Stimulated activated CD8-positive, alpha-beta memory T cell treated with anti-CD3 and anti-CD28 coated beads, Interleukin-7, amount 100 ng/mL, for 24 hours (primary cell): Measurements from ENCODE around the gene CEP295NL.
"Not testable (repeated sequence)": the region's sequence is repeated elsewhere in the genome, so short reads cannot be mapped to it uniquely, and the experiment has no call there.

Experiments used
- DNase-seq: peaks from one replicate; pipeline ENCODE4 v3.0.0-alpha.2; 2020; ENCODE audit warnings: low read depth

Gene CEP295NL, protein sequence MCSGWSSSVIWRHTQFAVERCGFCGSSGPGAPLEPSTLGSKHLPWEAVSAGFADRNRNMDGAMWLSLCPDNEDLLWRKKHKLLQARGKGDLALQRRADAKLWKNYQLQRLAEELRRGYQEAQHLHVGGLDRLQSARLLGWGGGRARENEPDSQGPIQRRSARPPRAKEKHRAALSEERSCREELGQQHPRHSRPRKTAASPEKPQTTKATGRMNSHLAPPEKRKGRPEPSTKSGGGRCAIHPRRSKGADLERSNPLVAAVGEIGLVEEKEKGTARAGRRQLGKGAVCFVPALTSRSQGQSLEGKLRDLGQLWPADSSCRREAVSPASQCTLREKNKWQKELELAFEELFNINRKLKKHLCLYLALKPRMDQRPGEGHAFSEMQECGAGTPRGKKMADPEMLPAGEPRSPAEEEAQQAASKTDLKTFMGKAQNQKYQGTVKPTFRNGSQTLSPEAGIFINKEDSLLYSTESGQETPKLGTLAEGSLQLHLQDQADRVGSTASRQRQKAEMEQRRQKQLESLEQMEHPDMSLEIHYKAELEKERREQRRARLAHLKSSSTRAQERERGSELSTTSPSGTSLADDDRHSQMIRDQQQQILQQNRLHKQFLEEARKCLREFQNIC

DNA sequence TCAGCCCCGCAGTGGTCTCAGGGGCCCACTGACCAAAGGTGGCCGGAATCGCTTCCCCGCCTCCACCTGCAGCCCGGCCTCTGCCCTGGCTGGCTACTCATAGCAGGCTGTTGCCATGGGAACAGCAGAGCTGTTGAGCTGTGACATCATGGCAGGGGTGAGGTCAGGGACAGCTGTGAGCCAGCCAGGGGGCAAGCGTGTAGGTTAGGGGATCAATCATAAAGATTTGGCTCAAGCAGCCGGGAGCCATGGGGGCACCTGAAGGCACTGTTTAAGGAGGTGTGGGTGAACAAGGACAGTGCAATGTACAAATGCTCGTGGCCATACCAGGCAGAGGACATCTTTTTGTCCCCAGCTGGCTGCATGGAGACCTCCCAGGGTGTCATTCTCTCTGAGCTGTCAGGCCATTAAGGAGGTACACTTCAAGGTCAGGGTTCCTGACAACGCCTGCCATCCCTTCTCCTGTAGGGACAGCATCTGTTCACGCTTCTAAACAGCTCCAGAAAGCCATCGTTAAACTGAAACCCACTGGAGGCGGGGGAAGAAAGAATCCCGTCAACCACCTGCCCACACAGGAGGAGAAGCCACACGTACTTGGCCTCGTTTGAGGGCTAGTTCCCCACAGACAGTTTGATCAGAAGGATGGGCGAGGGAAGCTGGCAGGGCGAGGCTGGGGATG is at the start of gene CEP295NL:
TSS of gene CEP295NL (minus strand) at position 101 of the 679 bp plus-strand sequence. CDS start 1,373 bp downstream, outside the sequence.
- DNase-seq: no peak

DNA sequence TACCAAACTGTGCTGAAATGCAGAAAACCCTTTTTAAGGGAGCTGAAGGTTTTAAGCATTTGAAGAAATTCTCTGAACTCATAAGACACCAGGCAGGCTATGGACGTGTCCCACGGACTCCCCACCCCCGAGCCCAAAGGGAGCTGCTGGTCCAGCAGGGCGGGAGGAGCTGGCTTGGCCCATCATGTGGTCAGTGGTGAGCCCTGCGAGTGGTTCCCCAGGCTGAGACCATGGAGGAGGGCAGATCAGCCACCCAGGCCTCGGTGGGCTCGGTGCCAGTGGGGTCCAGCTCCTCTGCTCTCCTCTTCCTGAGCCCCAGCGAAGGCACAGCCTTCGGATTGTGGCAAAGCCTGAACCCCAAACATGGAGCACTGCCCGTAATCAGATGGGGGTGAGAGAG is 49.7 kb upstream of the CEP295NL start:
- DNase-seq: no peak

DNA sequence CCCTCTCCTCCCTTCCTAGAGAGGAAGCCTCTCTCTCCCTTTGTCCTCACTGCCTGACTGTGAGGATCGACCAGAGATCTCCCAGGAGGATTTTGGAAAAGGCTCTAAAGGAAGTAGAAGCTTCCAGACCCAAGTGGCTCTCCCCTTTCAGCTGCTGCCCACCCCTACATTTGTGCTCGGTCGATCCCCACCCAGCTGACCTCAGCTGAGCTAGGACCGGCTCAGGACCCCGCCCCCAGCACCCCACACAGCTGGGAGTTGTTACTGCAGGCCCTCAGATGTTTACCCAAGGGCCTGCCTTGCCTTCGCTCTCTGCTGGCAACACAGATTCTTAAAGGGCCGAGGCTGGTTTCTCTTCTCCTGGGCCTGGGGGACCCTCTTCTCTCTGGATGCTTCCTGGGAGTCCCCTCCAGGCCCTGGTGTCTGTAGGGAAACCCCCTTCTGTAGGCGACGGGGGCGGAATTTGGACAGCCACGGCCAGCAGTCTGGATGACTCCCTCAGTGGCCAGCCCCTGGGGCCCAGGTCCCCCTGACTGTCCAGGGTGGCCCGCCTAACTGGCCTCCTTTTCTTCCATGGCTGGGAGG is 49.1 kb upstream of the CEP295NL start:
- DNase-seq: no peak

DNA sequence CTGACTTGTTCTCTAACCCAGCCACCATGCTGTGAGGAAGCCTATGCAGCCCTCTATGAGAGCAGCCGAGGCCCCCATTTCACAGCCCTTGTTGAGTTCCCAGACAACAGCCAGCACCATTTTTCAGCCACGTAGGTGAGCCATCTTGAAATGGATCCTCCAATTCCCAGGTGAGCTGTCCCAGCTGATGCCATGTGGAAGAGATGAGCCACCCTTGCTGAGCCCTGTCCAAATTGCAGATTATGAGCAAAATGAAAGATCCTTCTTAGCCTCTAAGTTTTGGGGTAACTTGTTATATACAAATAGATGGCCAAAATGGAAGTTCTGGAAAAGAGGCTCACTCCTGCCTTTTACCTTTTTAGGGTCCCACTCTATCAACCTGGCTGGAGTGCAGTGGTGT is 47.9 kb upstream of the CEP295NL start:
- DNase-seq: no peak

DNA sequence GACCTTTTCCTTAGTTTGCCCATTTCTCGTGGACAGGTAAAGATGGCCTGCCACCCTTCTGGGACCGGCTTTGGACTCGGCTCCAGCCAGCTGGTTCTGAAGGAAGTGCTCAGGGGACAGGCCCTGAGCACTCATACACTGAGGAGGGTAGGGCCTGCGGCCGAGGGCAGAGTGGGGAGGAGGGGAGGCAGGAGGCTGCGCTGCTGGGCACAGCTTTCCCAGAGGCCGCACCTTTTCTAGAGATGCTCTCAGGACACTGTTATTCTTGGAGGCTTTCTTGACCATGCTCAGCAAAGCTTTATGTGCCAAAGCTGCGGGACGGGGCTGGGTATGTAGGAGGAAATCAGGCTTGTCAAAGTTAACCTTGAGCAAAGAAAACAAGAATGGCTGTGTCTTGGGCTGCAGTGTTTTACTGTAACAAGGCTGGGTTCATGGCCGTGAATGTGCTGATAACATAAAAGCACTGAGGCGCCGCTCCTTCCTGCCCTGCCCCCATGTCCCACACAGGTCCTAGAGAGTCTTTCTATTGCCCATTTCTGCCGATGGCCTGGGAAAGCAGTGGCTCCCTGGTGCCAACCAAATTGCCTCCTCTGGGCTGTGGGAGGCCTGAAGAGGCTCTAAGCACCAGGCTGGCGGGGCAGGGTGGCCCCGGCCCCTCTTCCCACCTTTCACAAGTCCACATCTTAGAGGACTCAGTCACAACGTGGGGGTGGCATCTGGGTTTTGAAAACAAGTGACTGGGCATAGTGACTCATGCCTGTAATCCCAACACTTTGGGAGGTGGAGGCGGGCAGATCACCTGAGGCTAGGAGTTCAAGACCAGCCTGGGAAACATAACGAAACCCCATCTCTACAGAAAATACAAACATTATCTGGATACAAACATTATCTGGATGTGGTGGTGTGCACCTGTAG is 44.5 kb upstream of the CEP295NL start:
- no peak for DNase-seq

DNA sequence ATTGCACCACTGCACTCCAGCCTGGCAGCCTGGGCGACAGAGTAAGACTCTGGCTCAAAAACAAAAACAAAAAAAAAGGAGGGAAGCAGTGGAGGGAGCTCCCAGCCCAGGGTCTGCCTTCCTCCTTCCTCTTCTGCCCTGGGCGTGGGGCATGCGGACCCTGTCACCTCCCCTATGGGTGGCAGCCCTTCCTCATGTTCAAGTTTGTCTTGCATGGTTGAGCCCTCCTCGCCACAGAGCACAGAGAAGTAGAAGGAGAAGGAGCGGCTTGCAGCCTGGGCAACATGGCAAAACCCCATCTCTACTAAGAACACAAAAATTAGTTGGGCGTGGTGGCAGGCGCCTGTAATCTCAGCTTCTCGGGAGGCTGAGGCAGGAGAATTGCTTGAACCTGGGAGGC is 43.6 kb upstream of the CEP295NL start:
- no peak for DNase-seq

DNA sequence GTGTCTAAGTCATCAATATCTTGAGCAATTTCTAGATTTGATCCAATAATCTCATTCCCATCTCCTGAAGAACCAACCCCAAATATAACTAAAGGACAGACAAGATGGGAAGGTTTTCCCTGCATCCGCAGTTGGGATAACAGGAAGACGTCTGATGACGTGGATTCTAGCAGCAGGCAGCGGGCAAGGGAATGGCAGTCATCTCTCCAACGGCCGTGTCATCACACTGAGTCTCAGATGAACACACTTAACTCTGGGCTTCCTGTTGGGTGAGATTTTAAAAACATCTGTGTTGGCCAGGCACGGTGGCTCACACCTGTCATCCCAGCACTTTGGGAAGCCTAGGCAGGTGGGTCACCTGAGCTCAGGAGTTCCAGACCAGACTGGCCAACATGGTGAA is 43.1 kb upstream of the CEP295NL start:
- no peak for DNase-seq

DNA sequence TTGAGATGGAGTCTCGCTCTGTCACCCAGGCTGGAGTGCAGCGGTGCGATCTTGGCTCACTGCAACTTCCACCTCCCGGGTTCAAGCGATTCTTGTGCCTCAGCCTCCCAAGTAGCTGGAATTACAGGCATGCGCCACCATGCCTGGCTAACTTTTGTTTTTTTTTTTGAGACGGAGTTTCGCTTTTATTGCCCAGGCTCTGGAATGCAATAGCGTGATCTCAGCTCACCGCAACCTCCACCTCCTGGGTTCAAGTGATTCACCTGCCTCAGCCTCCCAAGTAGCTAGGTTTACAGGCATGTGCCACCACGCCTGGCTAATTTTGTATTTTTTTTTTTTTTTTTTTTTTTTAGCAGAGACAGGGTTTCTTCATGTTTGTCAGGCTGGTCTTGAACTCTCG is 42.5 kb upstream of the CEP295NL start:
- DNase-seq: not testable (repeated sequence)

DNA sequence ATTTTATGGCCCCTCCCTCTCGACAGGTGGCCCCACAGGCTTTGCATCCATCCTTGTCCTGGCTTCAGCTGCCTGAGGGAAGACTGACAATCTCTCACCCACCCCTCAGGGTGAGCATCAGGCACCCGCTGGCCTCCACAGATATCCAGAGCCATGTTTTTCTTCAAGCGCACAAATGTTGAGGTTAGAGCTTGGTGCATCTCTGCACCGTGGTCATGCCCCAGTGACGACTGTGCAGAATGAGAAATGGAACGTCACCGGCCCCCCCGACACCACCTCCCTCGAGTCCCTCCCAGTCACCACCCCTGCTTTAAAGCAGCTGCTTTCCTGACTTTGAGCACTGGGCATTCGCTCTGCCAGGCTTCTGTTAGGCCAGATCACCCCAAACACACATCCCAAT is 42.0 kb upstream of the CEP295NL start:
- DNase-seq: no peak

DNA sequence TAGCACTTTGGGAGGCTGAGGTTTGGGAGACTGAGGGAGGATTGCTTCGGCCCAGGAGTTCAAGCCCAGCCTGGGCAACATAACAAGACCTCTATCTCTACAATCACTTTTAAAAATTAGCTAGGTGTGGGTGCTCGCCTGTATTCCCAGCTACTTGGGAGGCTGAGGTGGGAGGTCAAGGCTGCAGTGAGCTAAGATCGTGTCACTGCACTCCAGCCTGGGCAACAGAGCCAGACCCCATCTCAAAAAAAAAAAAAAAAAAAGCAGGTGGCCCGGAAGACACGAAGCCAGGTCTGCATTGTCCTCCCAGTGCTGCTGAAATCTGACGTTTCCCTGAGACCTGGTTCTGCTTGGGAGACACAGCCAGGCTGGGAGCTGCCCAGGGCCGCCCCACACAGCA is 41.0 kb upstream of the CEP295NL start:
- DNase-seq: no peak

DNA sequence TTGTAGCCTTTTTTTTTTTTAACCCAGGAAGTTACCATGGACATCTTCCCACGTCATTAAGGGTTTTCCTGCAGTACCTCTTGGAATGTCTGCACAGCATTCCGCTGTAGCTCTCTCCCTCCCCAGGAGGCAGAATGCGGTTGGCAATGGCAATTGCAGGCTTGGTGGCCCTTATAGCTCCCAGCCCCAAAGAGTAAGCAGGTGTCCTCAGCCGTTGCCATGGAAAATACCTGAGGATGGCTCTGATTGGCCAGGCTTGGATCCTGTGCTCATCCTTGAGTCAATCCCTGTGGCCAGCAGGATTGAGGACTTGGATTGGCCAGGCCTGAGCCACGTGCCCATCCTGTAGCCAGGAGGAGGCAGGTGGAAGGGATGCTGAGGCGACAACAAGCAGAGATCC is 37.7 kb upstream of the CEP295NL start:
- DNase-seq: no peak

DNA sequence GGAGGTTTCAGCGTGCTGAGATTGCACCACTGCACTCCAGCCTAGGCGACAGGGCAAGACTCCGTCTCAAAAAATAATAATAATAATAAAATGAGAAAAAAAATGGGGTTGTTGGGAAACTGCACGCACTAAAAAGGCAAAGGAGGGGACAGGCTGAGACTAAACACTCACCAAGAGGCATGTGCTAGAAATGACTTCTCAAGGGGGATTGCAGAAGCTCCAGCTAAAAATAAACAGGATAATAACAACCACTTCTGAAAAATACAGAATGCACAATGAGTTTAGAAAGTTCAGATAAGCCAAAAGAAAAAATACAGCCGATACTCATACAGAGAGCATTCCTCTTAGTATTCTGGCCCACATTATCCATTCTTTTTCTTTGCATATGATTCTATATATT is 37.3 kb upstream of the CEP295NL start:
- no peak for DNase-seq

DNA sequence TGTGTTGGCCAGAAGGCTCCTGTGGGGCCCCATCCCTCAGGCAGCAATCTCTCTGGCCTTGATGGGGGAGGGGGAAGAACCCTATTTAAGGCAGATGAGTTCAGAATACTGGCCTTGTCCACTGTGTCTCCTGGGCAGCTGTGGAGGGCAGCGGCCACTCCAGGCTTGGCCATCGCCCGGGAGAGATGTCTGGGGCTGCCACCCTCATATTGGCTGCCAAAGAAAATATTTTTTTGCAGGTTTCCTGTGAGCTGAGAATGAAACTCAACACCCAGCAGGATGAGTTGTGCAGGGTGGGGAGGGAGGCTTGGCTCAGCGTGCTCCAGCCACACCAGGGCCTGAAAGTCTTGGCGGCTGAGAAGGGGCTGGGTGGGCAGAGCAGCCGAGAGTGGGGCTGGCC is 36.6 kb upstream of the CEP295NL start:
- DNase-seq: no peak

DNA sequence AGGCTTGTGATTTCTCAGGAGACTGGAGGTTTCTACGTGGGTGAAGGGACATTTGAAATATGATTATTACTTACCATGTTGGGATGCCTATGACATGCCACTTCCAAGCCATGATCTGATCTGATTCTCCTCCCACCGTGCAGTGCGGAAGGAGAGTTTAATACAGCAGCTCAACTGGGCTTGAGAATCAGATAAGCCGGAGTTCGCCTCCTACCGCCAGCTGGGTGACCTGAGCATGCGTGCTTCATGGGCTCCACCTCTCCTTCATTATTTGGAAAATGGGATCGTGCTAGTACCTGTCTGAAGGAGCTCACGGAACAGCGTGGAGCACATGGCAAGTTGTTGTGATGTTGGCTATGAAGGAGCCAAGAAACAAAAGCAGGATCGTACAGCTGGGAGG is 34.6 kb upstream of the CEP295NL start:
- DNase-seq: no peak

DNA sequence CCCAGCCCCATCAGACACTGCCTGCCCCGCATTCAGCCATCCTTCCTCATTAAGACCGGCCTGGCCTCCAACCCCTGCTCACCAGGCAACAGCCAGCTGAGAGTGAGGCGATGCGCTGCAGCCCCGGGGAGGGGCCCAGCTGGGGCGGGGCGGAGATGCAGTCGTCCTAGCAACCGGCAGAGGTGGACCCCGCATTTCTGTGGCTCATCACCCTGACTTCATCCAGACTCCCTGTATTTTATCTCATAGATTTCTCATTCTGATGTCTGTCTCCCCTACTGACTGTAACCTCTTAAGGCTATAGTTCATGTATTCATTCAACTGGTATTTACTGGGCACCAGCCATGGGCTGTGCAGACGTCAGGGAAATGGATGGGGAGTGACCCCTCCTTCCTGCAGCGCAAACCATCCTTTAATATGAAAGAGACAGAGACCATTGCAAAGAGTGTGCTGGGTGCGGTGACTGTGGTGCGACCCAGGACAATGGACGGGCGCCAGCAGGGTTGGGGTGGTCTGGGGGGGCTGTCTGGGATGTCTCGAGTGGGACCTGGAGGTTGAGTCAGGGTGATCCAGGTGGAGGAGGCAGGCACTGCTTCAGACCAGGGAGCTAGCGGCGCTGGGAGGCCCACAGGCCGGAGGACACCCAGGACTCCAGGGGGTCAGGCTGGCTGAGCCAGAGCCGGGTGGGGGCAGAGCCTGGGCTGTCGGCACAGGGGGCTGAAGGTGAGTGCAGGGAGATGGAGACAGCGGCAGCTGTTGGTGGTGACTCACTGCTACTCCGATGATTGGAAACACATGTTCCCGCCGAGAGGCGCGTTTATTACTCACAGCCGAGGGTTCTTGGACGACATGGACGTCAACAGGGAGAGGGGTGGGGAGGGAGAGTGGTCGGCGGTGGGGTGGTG is 32.7 kb upstream of the CEP295NL start:
- DNase-seq: no peak

DNA sequence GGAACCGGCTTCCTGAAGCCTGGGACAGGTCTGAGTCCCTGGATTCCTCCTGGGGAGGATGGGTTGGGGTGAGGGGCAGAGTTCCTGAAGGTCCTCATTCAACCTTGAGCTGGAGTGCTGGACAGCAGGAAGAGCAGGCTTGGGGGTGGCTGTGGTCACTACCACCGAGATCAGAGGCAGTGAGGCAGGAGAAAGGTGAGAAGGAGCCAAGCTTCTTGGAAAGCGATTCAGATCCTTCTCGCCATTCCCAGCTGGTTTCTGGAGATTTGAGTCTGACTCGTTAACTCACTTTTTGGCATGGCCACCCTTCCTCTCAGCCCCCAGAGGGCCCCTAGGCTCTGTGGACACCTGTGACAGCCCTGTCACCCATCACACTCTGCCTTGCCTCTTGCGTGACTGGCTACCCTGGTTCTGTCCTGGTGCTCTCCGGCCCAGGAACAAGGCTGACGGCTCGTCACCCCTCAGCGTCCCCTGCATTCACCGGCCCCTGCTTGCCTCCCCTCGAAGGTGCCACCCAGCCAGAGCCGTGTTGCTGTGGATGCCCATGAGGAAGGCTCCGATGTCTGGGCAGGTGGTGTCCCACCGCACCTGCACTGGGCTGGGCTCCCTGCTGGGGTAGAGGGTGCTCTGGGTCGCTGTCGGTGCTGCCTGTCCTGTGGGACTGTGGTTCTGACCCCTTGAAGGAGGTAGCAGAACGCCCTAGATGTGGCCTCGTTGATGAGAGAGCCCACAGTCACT is 31.8 kb upstream of the CEP295NL start:
- DNase-seq: no peak

DNA sequence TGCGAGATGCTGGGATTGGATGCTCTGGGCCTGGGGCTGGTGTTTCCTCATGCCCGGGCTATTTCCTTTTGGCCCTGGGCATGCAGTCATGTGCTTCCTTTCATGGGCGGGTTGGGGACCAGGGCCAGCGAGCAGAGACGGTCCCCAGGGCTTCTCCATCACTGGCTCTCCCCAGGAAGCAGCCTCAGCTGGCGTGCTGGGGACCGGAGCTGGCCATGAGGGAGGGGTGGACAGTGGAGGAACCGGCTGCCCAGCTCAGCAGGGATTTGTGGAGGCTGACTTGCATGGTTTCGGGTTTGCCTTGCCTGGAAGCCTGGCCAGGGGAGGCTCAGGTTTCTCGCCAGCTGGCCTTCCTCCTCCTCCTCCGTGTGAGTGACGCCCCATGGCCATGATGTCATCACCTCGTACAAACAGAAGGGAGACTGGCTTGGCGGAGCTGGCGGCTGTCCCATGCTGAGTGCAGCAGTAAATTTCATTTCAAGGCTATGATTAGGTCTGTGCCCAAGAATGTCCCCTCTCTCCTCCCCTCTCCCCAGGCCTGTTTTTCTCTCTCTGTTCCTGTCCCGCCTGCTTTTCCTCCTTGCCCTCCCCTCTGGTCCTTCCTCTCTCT is 31.1 kb upstream of the CEP295NL start:
- no peak for DNase-seq

DNA sequence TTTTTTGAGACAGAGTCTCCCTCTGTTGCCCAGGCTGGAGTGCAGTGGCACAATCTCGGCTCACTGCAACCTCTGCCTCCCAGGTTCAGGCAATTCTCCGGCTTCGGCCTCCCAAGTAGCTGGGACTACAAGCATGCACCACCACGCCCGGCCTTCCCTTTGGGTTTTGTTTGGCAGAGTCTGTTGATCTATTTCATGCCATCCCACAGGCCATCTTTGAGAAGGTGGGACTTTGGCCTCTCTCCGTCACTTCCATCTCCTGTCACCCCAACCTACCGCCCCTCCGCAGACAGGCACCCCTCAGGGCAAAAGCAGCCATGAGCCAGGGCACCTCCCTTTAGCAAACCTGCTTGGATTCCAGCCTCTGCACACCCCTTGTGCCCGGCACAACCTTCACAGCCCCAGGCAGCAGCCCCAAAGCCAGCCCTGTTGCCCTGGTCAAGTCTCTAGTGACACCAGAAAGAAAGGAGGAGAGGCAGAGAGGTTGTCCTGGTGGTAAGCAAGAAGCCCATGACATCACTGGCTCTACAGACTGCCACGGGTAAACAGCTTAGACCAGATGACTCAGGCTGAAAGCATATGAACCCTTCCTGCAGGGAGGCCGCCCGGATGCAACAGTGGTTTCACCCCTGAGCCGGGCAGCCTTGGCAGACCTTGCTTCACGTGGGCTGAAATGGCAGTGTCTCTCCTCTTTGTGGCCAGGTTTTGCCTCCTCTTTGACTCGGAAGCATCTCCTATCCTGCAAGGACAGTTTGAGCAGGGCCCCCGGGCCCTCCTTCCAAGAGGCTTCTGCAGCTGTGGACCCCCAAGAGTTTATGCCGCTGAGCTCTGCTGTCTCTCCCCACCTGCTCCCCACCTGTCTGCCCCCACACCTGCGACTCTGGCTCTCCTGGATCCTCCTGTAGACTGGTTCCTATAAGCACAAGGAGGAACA is 30.3 kb upstream of the CEP295NL start:
- DNase-seq: no peak
